K562 (cell line): ENCODE measurements around the gene RAB5B. TPM values are rescaled to one million over a fixed set of nuclear protein-coding genes. Genes with fewer than 3 reads are reported as not detected.

Experiments used
- ATAC-seq: fragments of 200-7000 bp; cut with Tn5 transposase; 3 replicates; pipeline ENCODE4 v1.9.1; 2020; ENCODE audit warnings: moderate library complexity
- BruUV-seq: library from RNA; stranded (reverse); fragments of 400-500 nt; replicated peaks from 2 replicates; lab custom pipeline; 2021; lab: Mats Ljungman, UMichigan
- CTCF ChIA-PET: fragments of 300-600 bp; formaldehyde crosslinking; extraction: SDS; loops from one replicate; lab custom pipeline; 2021; ENCODE audit warnings: low intra/inter-chr PET ratio; lab: Yijun Ruan, JAX
- POLR2A ChIA-PET: fragments of 300-600, 350-650 bp; sonication (Branson Sonifier 250); formaldehyde crosslinking; extraction: SDS; loops from one replicate; lab custom pipeline; 2021; ENCODE audit warnings: antibody characterized with exemption, inconsistent platforms; lab: Yijun Ruan, JAX
- DNase-seq, 4 experiments: peaks; one replicate each; pipeline versions ENCODE4 v3.0.0 to v3.0.0-alpha.2; 2011 to 2018; ENCODE audit warnings: low spot score in 3 of 4, mixed read lengths in 3 of 4; ENCODE audit errors: extremely low read depth in 1 of 4
- FAIRE-seq: peaks from 2 replicates; lab custom pipeline; 2011; peaks lifted over from hg19 to GRCh38; lab: Jason Lieb, UNC
- H2AFZ ChIP-seq: 2 replicates; pipeline ENCODE4 v1.6.0; 2011; ENCODE audit warnings: low read depth, low read length, control low read depth, inconsistent platforms
- H3K27ac ChIP-seq: fragments of 200-600 bp; 3 replicates; pipeline ENCODE4 v1.8.0; 2011; ENCODE audit warnings: low read depth, mild to moderate bottlenecking, control low read depth, inconsistent platforms, low read length, moderate library complexity, mixed read lengths; ENCODE audit errors: extremely low read depth
- H3K27me3 ChIP-seq, 2 experiments: fragments of 300-600 bp in 1 of 2; 2 replicates in 1 of 2; 3 replicates in 1 of 2; pipeline versions ENCODE4 v1.6.0 to v1.8.0; 2011; ENCODE audit warnings: inconsistent platforms in 2 of 2, low read length in 2 of 2, mild to moderate bottlenecking in 1 of 2, mixed read lengths in 1 of 2, moderate library complexity in 1 of 2; ENCODE audit not compliant: control insufficient read depth in 2 of 2, insufficient read depth in 2 of 2
- H3K36me3 ChIP-seq: fragments of 300-600 bp; 3 replicates; pipeline ENCODE4 v1.8.0; 2011; ENCODE audit warnings: mild to moderate bottlenecking, low read length, inconsistent platforms; ENCODE audit not compliant: control insufficient read depth, insufficient read depth
- H3K4me1 ChIP-seq, 2 experiments: fragments of 200-600 bp in 1 of 2; replicated peaks in 1 of 2; 2 replicates in 1 of 2; 3 replicates in 1 of 2; pipeline versions ENCODE4 v1.5.1 to v1.8.0; 2011; ENCODE audit warnings: inconsistent platforms in 2 of 2, low read length in 2 of 2, mild to moderate bottlenecking in 1 of 2, mixed read lengths in 1 of 2, moderate library complexity in 1 of 2; ENCODE audit not compliant: control insufficient read depth in 2 of 2, insufficient read depth in 2 of 2
- H3K4me2 ChIP-seq: 2 replicates; pipeline ENCODE4 v1.6.1; 2011; ENCODE audit warnings: low read length, control low read depth, inconsistent platforms, mixed read lengths; ENCODE audit not compliant: insufficient read depth
- H3K4me3 ChIP-seq: fragments of 200-600 bp; sonication (generic), shearing (Covaris generic); 2 replicates; pipeline ENCODE4 v1.5.1; 2016; ENCODE audit warnings: control low read depth, inconsistent platforms
- H3K79me2 ChIP-seq: fragments of 200-600 bp; 3 replicates; pipeline ENCODE4 v1.8.0; 2011; ENCODE audit warnings: low read length, inconsistent platforms; ENCODE audit not compliant: control insufficient read depth, insufficient read depth
- H3K9ac ChIP-seq, 2 experiments: 2 replicates each; pipeline versions ENCODE4 v1.6.0 to v1.6.1; 2011; ENCODE audit warnings: low read depth in 2 of 2, low read length in 2 of 2, control low read depth in 1 of 2, inconsistent platforms in 1 of 2, mild to moderate bottlenecking in 1 of 2, mixed read lengths in 1 of 2; ENCODE audit not compliant: insufficient read depth in 1 of 2
- H3K9me1 ChIP-seq: one replicate; pipeline ENCODE4 v1.6.0; 2011; ENCODE audit warnings: inconsistent platforms, mild to moderate bottlenecking, low read length, moderate library complexity; ENCODE audit not compliant: control insufficient read depth, insufficient read depth
- H3K9me3 ChIP-seq: replicated peaks from 2 replicates; pipeline ENCODE4 v1.5.1; 2011; ENCODE audit warnings: low read depth, low read length, inconsistent platforms; ENCODE audit not compliant: control insufficient read depth, insufficient read depth
- H4K20me1 ChIP-seq: replicated peaks from 2 replicates; pipeline ENCODE4 v1.6.1; 2011; ENCODE audit warnings: low read length, inconsistent platforms, mixed read lengths; ENCODE audit not compliant: control insufficient read depth, insufficient read depth
- ATF6 ChIP-seq: sonication (generic); formaldehyde crosslinking; IDR thresholded peaks from 2 replicates; pipeline ENCODE4 v1.4.0; 2020; ENCODE audit warnings: mild to moderate bottlenecking, missing genetic modification reagents
- HCFC1 ChIP-seq: IDR thresholded peaks from 2 replicates; pipeline ENCODE4 v1.6.1; 2012; ENCODE audit warnings: low read depth, low read length, improper control_type of control experiment
- ZNF217 ChIP-seq: sonication (generic); formaldehyde crosslinking; IDR thresholded peaks from 2 replicates; pipeline ENCODE4 v1.8.0; 2022; ENCODE audit warnings: mild to moderate bottlenecking, missing genetic modification reagents
- ZNF76 ChIP-seq: fragments of 250-450 bp; sonication (Bioruptor Pico); IDR thresholded peaks from 2 replicates; pipeline ENCODE4 v1.4.0; 2020; ENCODE audit warnings: mild to moderate bottlenecking, moderate library complexity, borderline replicate concordance
- ZNF785 ChIP-seq: fragments of 250-450 bp; sonication (Bioruptor Pico); IDR thresholded peaks from 2 replicates; pipeline ENCODE4 v1.4.0; 2020; ENCODE audit warnings: mild to moderate bottlenecking
- ZNF830 ChIP-seq: fragments of 250-450 bp; sonication (Bioruptor Pico); IDR thresholded peaks from 2 replicates; pipeline ENCODE4 v1.5.0; 2021; ENCODE audit warnings: mild to moderate bottlenecking
- WGBS: fragments of 100-300 bp; shearing (Covaris generic); methylation state at CpG from one replicate; pipeline ENCODE4 v1.1.6; 2016; ENCODE audit warnings: low coverage, mixed read lengths; ENCODE audit not compliant: insufficient coverage; ENCODE audit errors: missing lambda C conversion rate; 5-methylcytosine and 5-hydroxymethylcytosine counted together
- in situ Hi-C: fragments of 300-500 bp; cut with MboI; formaldehyde crosslinking; loops from 4 replicates; pipeline ENCODE4 v1.15.0; 2018; ENCODE audit warnings: inconsistent platforms, mixed read lengths
- intact Hi-C: fragments of 100-400 bp; cut with micrococcal nuclease; formaldehyde crosslinking; loops from 2 replicates; pipeline ENCODE4 v1.14.2; 2022
- polyA plus RNA-seq, 8 experiments: library from polyadenylated mRNA; depleted of rRNA in 4 of 8; stranded (reverse) in 5 of 8; unstranded in 3 of 8; fragments of >200 nt; fragmentation: Nextera tagmentation in 2 of 8; fragmentation: Illumina TruSeq in 1 of 8; extraction: Ambion mirVana in 2 of 8; extraction: Trizol in 1 of 8; gene quantifications; 2 replicates each; pipeline versions ENCODE4 v1.2.1 to v1.2.3, GENCODE V29; 2011 to 2014; ENCODE audit warnings: inconsistent platforms in 1 of 8, missing spikeins in 1 of 8
- total RNA-seq, 7 experiments: library from RNA; depleted of rRNA in 6 of 7; stranded (reverse); fragments of >200 nt in 6 of 7; fragmentation: Illumina TruSeq in 2 of 7; extraction: Trizol in 2 of 7; gene quantifications; 2 replicates each; pipeline versions ENCODE4 v1.2.1 to v1.2.3, GENCODE V29; 2011 to 2021; ENCODE audit warnings: low replicate concordance in 1 of 7

RAB5B gene
- total and polyA plus RNA-seq, 9 of the 15 experiments (the other 6 are each of a cell fraction or from before 2014, with no cell fraction given) = 6.8 to 73.8 (median 25.2) TPM

DNA sequence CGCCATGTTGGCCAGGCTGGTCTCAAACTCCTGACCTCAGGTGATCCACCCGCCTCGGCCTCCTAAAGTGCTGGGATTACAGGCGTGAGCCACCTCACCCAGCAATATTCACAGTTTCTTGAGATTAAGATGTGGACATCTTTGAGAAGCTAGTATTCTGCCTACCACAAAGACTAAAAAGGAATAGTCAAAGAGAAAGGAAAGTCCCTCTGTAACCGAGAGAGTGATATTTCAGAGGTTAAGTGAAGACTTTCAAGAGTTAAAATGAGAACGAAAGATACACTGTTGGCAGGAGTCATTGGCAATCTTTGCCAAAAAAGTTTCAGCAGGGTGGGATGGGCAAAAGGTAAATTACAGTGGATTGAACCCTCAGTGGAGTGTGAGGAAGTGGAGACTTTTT is 27.3 kb upstream of the RAB5B start (continued):
- TF ChIP-seq ATF6 (no peak), ZNF830 (CRISPR knock-in tag) (no peak)

- no peak overlapping the region for H2AFZ ChIP-seq
- in situ Hi-C loops = no loop called here
- H3K4me1 ChIP-seq = peaks cover 7 to 10% of the 10 kb centered on the region in 2 experiments; a peak in 4 of 5 replicates
- no peak overlapping the region for H3K4me3 ChIP-seq
- WGBS = 13% methylated on average over 4 of the region's 4 CpGs
- ATAC-seq (no peak), FAIRE-seq (no peak), DNase-seq (no peak)
- H3K27ac ChIP-seq = no peak overlapping the region
- H3K9me3 ChIP-seq = no peaks in the 10 kb centered on the region
- no peak for TF ChIP-seq ZNF76 (CRISPR knock-in tag)
- no peak for TF ChIP-seq ZNF217 (CRISPR knock-in tag)
- no peak for TF ChIP-seq ZNF785 (CRISPR knock-in tag)
- no peak for TF ChIP-seq HCFC1
- no peaks in the 10 kb centered on the region for H3K9me1 ChIP-seq
- no peaks in the 10 kb centered on the region for H3K36me3 ChIP-seq
- no peak overlapping the region for H3K9ac ChIP-seq
- no peak overlapping the region for H3K4me2 ChIP-seq
- H3K27me3 ChIP-seq = no peaks in the 10 kb centered on the region
- H3K79me2 ChIP-seq = no peaks in the 10 kb centered on the region
- intact Hi-C loops = no loop called here
- POLR2A ChIA-PET = interaction anchor here (0.8 to 2.0 kb wide), 5 partner anchors 9 to 41 kb away, joined by 3 to 6 read pairs (median 3); partner anchors contain the start of gene PYM1
- no peaks in the 10 kb centered on the region; the same call in 1 of the 2 replicates for H4K20me1 ChIP-seq
- BruUV-seq = no TSS peak
- CTCF ChIA-PET = no interaction called here
These were observed 18.5 kb upstream of the RAB5B start for GRCh38 chr12:55955344-55955743.
